Glomerular visceral epithelial cell (primary cell): ENCODE results near the gene AREL1.

ENCODE experiments used
- DNase-seq: peaks from one replicate; pipeline ENCODE4 v3.0.0-alpha.2; 2016; ENCODE audit errors: extremely low spot score

The AREL1 gene

GRCh38 chr14:74658535-74659131 is 54.2 kb downstream of the AREL1 start:
- no peak for DNase-seq

- DNase-seq = no peak
Observed at GRCh38 chr14:74656964-74657363, 55.9 kb downstream of the AREL1 start.

- DNase-seq = no peak
Observed at GRCh38 chr14:74655599-74656395, 57.1 kb downstream of the AREL1 start.

- DNase-seq = no peak
Observed at GRCh38 chr14:74654931-74655330, 57.9 kb downstream of the AREL1 start.

GRCh38 chr14:74653386-74654138 is 59.3 kb downstream of the AREL1 start:
- no peak for DNase-seq

- DNase-seq = no peak
Observed at GRCh38 chr14:74652541-74652940, 60.3 kb downstream of the AREL1 start.

- no peak for DNase-seq
Observed at GRCh38 chr14:74650927-74651686, 61.8 kb downstream of the AREL1 start.

- DNase-seq = no peak
Observed at GRCh38 chr14:74649673-74650072, 63.2 kb downstream of the AREL1 start.

GRCh38 chr14:74649167-74649566 is 63.7 kb downstream of the AREL1 start:
- no peak for DNase-seq

- DNase-seq = no peak
Observed at GRCh38 chr14:74648601-74649000, 64.3 kb downstream of the AREL1 start.

- peak; percentile 32 for DNase-seq
Observed at GRCh38 chr14:74647678-74648461, 65.0 kb downstream of the AREL1 start.

GRCh38 chr14:74647061-74647677 is 65.7 kb downstream of the AREL1 start:
- no peak for DNase-seq

- no peak for DNase-seq
Observed at GRCh38 chr14:74645756-74646470, 67.0 kb downstream of the AREL1 start.

- no peak for DNase-seq
Observed at GRCh38 chr14:74645244-74645643, 67.6 kb downstream of the AREL1 start.

GRCh38 chr14:74641601-74642391 is 71.1 kb downstream of the AREL1 start:
- no peak for DNase-seq

GRCh38 chr14:74638966-74639365 is 73.9 kb downstream of the AREL1 start:
- no peak for DNase-seq

- no peak for DNase-seq
Observed at GRCh38 chr14:74638066-74638465, 74.8 kb downstream of the AREL1 start.

GRCh38 chr14:74637178-74637550 is 75.7 kb downstream of the AREL1 start:
- DNase-seq = no peak

- DNase-seq = no peak
Observed at GRCh38 chr14:74636424-74637177, 76.3 kb downstream of the AREL1 start.
